ENCODE results near the gene CASKIN2.
A peak's percentile ranks its signal among the peaks of the same experiment; 100 is the strongest.
"Not testable (repeated sequence)": the region's sequence is repeated elsewhere in the genome, so short reads cannot be mapped to it uniquely, and the experiment has no call there.

Gene CASKIN2

GRCh38 chr17:75524269-75524969, 9.1 kb upstream of the CASKIN2 start:
- DNase-seq (ENCODE audit: low read depth, low spot score), result no peak
- peak overlapping the region; percentile 91 for H3K27ac ChIP-seq

- no peak for DNase-seq (ENCODE audit: low read depth, low spot score)
- no peak overlapping the region for H3K27ac ChIP-seq
Observed at GRCh38 chr17:75523647-75524046, 8.3 kb upstream of the CASKIN2 start.

- DNase-seq (ENCODE audit: low read depth, low spot score), result no peak
- H3K27ac ChIP-seq, result no peak overlapping the region
Observed at GRCh38 chr17:75521951-75522727, 6.8 kb upstream of the CASKIN2 start.

- H3K27ac ChIP-seq, result no peak overlapping the region
- no peak for DNase-seq (ENCODE audit: low read depth, low spot score)
Observed at GRCh38 chr17:75521290-75521689, 6.0 kb upstream of the CASKIN2 start.

GRCh38 chr17:75520413-75520812, 5.1 kb upstream of the CASKIN2 start:
- H3K27ac ChIP-seq; DNase-seq (ENCODE audit: low read depth, low spot score): not testable (repeated sequence)

GRCh38 chr17:75518983-75519537, 3.7 kb upstream of the CASKIN2 start:
- DNase-seq (ENCODE audit: low read depth, low spot score), result no peak
- H3K27ac ChIP-seq, result no peak overlapping the region

- no peak for DNase-seq (ENCODE audit: low read depth, low spot score)
Observed at GRCh38 chr17:75518201-75518600, 2.9 kb upstream of the CASKIN2 start.

GRCh38 chr17:75517297-75517865, 2.0 kb upstream of the CASKIN2 start:
- DNase-seq (ENCODE audit: low read depth, low spot score), result no peak
- H3K27ac ChIP-seq, result no peak overlapping the region

More at GRCh38 chr17:75518201-75518600, 2.9 kb upstream of the CASKIN2 start:
- H3K27ac ChIP-seq, result no peak overlapping the region

GRCh38 chr17:75516619-75517296, 1.4 kb upstream of the CASKIN2 start:
- no peak for DNase-seq (ENCODE audit: low read depth, low spot score)
- H3K27ac ChIP-seq, result no peak overlapping the region

- DNase-seq (ENCODE audit: low read depth, low spot score), result peak; percentile 54
- peak within 1 kb of the TSS; percentile 49 for H3K27ac ChIP-seq
Observed at GRCh38 chr17:75516255-75516618, 900 bp upstream of the CASKIN2 start, which contains the start of gene TSEN54. TSS of gene TSEN54 (plus strand) at chr17:75516528. CDS start at chr17:75516561, 33 bp downstream.

- peak overlapping the region; percentile 49 for H3K27ac ChIP-seq
- DNase-seq (ENCODE audit: low read depth, low spot score), result no peak
Observed at GRCh38 chr17:75514919-75515495, 330 bp downstream of the CASKIN2 start.

- H3K27ac ChIP-seq, result peak overlapping the region; percentile 49
- peak; percentile 43 for DNase-seq (ENCODE audit: low read depth, low spot score)
Observed at GRCh38 chr17:75514299-75514918, 928 bp downstream of the CASKIN2 start.

GRCh38 chr17:75513641-75514000, 1.7 kb downstream of the CASKIN2 start:
- DNase-seq (ENCODE audit: low read depth, low spot score), result no peak
- H3K27ac ChIP-seq, result no peak overlapping the region

- H3K27ac ChIP-seq, result no peak overlapping the region
- DNase-seq (ENCODE audit: low read depth, low spot score), result no peak
Observed at GRCh38 chr17:75512926-75513640, 2.3 kb downstream of the CASKIN2 start.

- no peak overlapping the region for H3K27ac ChIP-seq
- no peak for DNase-seq (ENCODE audit: low read depth, low spot score)
Observed at GRCh38 chr17:75511610-75512575, 3.4 kb downstream of the CASKIN2 start.

GRCh38 chr17:75511270-75511609, 4.1 kb downstream of the CASKIN2 start:
- no peak for DNase-seq (ENCODE audit: low read depth, low spot score)
- no peak overlapping the region for H3K27ac ChIP-seq

GRCh38 chr17:75509528-75510258, 5.6 kb downstream of the CASKIN2 start:
- H3K27ac ChIP-seq, result no peak overlapping the region
- DNase-seq (ENCODE audit: low read depth, low spot score), result no peak

Measured in epithelial cell of prostate (primary cell).